ENCODE measurements around the gene PRKG2. TPM values are rescaled to one million over a fixed set of nuclear protein-coding genes. Genes with fewer than 3 reads are reported as not detected.

Gene PRKG2
- total RNA-seq, 1 experiment from 2014 or later: 0.23 TPM

GRCh38 chr4:81215931-81216330 is 909 bp upstream of the PRKG2 start:
- POLR2A ChIA-PET: no interaction called here
- BruUV-seq (replicated peaks): no TSS peak
- intact Hi-C loops (cut with micrococcal nuclease): loop anchor here (5.0 kb wide), 1 partner anchor 136 kb away; no protein-coding TSS in a partner anchor
- H3K27ac Mint-ChIP-seq (ENCODE audit: low read depth, unreplicated experiment): no peak overlapping the region
- H3K4me3 Mint-ChIP-seq (ENCODE audit: unreplicated experiment): no peak overlapping the region
- H3K36me3 Mint-ChIP-seq (ENCODE audit: insufficient read depth, unreplicated experiment): no peaks in the 10 kb centered on the region
- CTCF ChIA-PET: no interaction called here
- no peak for DNase-seq (ENCODE audit: unreplicated experiment)
- TF ChIP-seq, protein P1, sequence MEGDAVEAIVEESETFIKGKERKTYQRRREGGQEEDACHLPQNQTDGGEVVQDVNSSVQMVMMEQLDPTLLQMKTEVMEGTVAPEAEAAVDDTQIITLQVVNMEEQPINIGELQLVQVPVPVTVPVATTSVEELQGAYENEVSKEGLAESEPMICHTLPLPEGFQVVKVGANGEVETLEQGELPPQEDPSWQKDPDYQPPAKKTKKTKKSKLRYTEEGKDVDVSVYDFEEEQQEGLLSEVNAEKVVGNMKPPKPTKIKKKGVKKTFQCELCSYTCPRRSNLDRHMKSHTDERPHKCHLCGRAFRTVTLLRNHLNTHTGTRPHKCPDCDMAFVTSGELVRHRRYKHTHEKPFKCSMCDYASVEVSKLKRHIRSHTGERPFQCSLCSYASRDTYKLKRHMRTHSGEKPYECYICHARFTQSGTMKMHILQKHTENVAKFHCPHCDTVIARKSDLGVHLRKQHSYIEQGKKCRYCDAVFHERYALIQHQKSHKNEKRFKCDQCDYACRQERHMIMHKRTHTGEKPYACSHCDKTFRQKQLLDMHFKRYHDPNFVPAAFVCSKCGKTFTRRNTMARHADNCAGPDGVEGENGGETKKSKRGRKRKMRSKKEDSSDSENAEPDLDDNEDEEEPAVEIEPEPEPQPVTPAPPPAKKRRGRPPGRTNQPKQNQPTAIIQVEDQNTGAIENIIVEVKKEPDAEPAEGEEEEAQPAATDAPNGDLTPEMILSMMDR (IDR thresholded peaks at IDR 0.05; ENCODE audit: unreplicated experiment): no peak
- H3K9me3 Mint-ChIP-seq (ENCODE audit: unreplicated experiment): no peaks in the 10 kb centered on the region
- H3K27me3 Mint-ChIP-seq (ENCODE audit: insufficient read depth, unreplicated experiment): no peaks in the 10 kb centered on the region
- no peaks in the 10 kb centered on the region for H3K4me1 Mint-ChIP-seq (ENCODE audit: insufficient read depth, unreplicated experiment)

- no peaks in the 10 kb centered on the region for H3K27me3 Mint-ChIP-seq (ENCODE audit: insufficient read depth, unreplicated experiment)
- no peak for DNase-seq (ENCODE audit: unreplicated experiment)
- no TSS peak for BruUV-seq (replicated peaks)
- ChIA-PET CTCF (interaction anchor here (0.5 to 1.3 kb wide), 5 partner anchors 47 to 175 kb away, joined by 3 to 4 read pairs (median 3); no protein-coding TSS in a partner anchor), POLR2A (no interaction called here)
- H3K9me3 Mint-ChIP-seq (ENCODE audit: unreplicated experiment): peaks cover 8% of the 10 kb centered on the region
- no peaks in the 10 kb centered on the region for H3K36me3 Mint-ChIP-seq (ENCODE audit: insufficient read depth, unreplicated experiment)
- intact Hi-C loops (cut with micrococcal nuclease): no loop called here
- TF ChIP-seq, protein P1 (IDR thresholded peaks at IDR 0.05; ENCODE audit: unreplicated experiment): no peak
- peak overlapping the region; percentile 69 for H3K4me3 Mint-ChIP-seq (ENCODE audit: unreplicated experiment)
- H3K27ac Mint-ChIP-seq (ENCODE audit: low read depth, unreplicated experiment): no peak overlapping the region
- H3K4me1 Mint-ChIP-seq (ENCODE audit: insufficient read depth, unreplicated experiment): no peaks in the 10 kb centered on the region
These were observed 710 bp downstream of the PRKG2 start for GRCh38 chr4:81214144-81214880.

- no peak for DNase-seq (ENCODE audit: unreplicated experiment)
- intact Hi-C loops (cut with micrococcal nuclease): no loop called here
- no TSS peak for BruUV-seq (replicated peaks)
- Mint-ChIP-seq H3K36me3 (ENCODE audit: insufficient read depth, unreplicated experiment) (no peaks in the 10 kb centered on the region), H3K9me3 (ENCODE audit: unreplicated experiment) (peaks cover 8% of the 10 kb centered on the region), H3K4me3 (ENCODE audit: unreplicated experiment) (no peak overlapping the region), H3K27me3 (ENCODE audit: insufficient read depth, unreplicated experiment) (no peaks in the 10 kb centered on the region), H3K4me1 (ENCODE audit: insufficient read depth, unreplicated experiment) (no peaks in the 10 kb centered on the region), H3K27ac (ENCODE audit: low read depth, unreplicated experiment) (no peak overlapping the region)
- TF ChIP-seq, protein P1 (IDR thresholded peaks at IDR 0.05; ENCODE audit: unreplicated experiment): no peak
- CTCF ChIA-PET: interaction anchor here (1.1 to 1.3 kb wide), 2 partner anchors 48 to 139 kb away, joined by 3 read pairs; no protein-coding TSS in a partner anchor
- POLR2A ChIA-PET: interaction anchor here (0.7 kb wide), 1 partner anchor 14 kb away, joined by 3 read pairs; no protein-coding TSS in a partner anchor
These were observed 1.4 kb downstream of the PRKG2 start for GRCh38 chr4:81213671-81214070.

DNA sequence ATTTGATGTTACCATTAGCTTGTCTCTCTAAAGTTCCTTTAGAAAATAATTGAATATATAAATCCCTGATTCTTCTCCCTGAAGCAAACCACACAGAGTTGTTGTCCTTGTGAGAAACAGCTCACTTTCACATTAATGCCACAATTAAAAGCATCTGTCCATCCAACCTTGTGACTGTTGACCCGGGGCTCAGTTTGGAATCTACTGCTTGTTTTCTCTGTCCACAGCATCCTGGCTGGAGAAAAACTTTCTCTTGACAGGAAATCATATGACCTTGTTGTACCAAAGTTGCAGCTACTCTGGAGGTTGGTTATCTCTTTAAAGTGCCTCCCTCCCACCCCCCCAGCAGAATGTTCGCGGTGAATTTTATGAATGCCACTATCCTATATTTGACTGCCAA is 3.1 kb downstream of the PRKG2 start:
- TF ChIP-seq, protein P1 (IDR thresholded peaks at IDR 0.05; ENCODE audit: unreplicated experiment): no peak
- Mint-ChIP-seq H3K27ac (ENCODE audit: low read depth, unreplicated experiment) (no peak overlapping the region), H3K9me3 (ENCODE audit: unreplicated experiment) (peaks cover 8% of the 10 kb centered on the region), H3K36me3 (ENCODE audit: insufficient read depth, unreplicated experiment) (no peaks in the 10 kb centered on the region), H3K27me3 (ENCODE audit: insufficient read depth, unreplicated experiment) (no peaks in the 10 kb centered on the region), H3K4me3 (ENCODE audit: unreplicated experiment) (no peak overlapping the region), H3K4me1 (ENCODE audit: insufficient read depth, unreplicated experiment) (peaks cover 7% of the 10 kb centered on the region)
- no peak for DNase-seq (ENCODE audit: unreplicated experiment)
- intact Hi-C loops (cut with micrococcal nuclease): no loop called here
- CTCF ChIA-PET: interaction anchor here (0.7 to 0.9 kb wide), 5 partner anchors 50 to 142 kb away, joined by 3 to 5 read pairs (median 3); no protein-coding TSS in a partner anchor
- POLR2A ChIA-PET: no interaction called here
- no TSS peak for BruUV-seq (replicated peaks)
